Frontal cortex (tissue), 4 donors: Measurements from ENCODE around the gene TMPRSS13. TPM values are rescaled to one million over a fixed set of nuclear protein-coding genes. Genes with fewer than 3 reads are reported as not detected.

ENCODE experiments used
- DNase-seq, 2 donors: peaks; one replicate each; pipeline ENCODE4 v3.0.0; 2012; ENCODE audit warnings: low spot score in 2 of 2
- FAIRE-seq: peaks from 2 replicates; lab custom pipeline; 2012; peaks lifted over from hg19 to GRCh38; lab: Jason Lieb, UNC
- total RNA-seq: library from RNA; depleted of rRNA; stranded (reverse); fragments of >200 nt; gene quantifications from one replicate; pipeline ENCODE4 v1.2.3, GENCODE V29; 2014
- donor health status: control.
- donor health status: control.
- donor health status: control.

The TMPRSS13 gene
- total RNA-seq, 1 donor from 2014 or later: 0.41 TPM

DNA sequence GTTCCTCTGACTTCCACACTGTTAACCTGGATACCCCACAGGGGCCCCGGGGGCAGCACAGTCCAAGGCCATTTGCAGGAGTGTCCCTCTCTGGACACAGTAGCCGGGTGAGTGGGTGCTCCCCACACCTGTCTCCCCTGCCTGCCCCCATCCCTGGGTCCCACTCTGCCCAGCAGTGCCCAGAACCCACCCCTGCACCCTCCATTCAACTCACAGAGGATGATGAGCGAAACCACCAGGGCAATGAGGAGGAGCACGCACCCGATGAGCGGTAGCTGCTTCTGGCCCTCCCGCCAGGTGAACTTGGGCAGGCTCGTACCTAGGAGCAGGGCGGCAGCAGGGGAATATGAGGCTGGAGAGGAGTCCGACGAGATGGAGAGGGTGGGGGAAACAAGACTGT lies 12.2 kb downstream of the TMPRSS13 start:
- FAIRE-seq: no peak
- no peak for DNase-seq

DNA sequence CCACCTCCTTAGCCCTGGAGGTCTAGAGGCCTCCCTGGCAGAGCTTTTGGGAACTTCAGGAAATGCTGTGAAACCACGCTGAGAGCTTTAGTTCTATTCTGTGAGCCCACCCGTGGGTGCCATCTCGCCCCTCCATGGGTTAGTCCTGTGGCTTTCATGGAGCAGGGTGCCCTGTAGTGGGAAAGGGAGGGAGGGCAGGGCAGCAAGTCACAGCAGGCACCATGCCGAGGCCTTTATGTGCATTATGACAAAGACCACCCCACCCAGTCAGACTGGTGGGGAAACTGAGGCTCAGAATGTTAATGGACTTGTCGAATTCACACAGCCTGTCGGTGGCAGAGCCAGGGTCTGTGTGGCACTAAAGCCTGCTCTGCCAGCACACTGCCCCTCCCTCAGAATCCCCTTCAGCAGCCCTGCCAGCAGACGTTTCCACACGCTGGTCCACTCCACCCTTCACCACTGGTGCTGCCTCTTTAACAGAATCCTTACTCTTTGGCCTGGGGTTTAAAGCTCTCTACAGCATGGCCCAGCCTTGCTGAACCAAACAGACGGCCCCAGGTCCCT lies 13.4 kb downstream of the TMPRSS13 start:
- FAIRE-seq (no peak), DNase-seq (no peak)

DNA sequence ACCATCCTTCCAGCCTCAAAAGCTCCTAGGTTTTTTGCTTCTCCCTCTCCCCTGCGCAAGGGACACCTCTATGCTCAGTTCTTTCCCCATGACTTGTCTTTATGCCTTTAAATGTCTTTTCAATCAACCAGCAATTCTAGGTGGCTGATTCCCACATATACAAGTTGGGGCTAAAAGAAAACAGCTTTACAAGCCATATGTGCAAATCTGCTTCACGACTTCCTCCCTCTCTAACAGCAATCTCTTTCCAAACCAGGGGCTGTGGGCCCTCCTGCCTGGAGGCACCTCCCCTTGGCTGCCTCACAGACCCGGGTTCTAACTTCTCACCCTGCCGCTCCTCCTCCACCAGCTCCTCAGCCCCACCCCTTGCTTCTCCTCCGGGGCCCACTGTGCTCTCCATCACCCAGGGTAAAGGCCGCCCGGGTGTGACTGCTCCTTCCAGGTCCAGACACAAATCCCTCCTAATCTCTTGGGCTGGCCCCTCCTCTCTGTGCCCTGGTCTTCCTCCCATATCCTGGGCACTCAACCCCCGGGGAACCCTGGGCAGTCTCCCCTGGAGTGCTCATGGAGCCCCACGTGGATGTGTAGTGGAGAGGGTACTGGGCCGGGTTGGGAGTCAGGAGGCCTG lies 14.1 kb downstream of the TMPRSS13 start:
- no peak for FAIRE-seq
- DNase-seq: no peak

DNA sequence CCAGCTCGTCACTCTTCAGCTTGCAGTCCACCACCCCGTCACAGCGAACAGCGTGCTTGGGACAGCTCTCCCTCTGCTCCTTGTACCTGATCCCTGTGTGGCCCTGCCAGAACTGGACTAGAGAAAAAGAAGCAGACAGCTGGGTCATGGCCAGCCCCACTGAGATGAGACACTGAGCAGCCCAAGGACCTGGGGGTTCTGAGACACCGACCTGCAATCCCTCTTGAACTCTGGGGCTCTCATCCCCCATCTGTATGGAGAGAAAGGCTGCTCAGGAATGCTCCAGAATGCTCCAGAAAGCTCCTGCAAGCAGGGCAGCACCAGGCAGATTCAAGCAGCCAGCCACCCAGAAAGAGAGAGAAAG lies 14.8 kb downstream of the TMPRSS13 start:
- DNase-seq: no peak
- no peak for FAIRE-seq

DNA sequence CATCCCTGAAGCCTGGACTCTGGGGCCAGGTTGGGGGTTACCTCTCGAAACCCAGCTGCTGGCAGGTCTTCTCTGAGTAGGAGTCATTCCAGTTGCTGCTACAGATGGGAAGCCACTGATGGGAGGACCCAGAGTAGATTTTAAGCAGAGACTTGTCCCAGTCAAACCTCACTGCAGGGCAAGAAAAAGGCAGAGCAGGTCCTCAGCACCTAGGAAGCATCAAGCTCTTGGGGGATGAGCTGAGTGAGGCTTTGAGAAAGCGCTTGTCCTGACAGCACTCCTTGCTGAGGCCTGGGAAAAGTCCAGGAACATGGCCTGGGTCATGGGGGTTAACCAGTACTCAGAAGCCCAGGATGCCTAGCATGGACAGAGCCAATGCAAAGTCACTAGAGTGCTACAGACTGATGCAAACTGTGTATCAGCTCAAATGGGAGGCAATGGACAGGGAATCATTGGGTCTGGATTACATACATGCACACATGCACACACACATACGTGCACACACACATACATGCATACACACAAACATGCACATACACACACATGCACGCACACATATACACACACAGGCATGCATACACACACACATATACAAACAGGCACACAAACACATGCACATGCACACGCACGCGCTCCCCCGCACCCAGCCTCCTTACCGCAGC lies 15.3 kb downstream of the TMPRSS13 start:
- FAIRE-seq: no peak

DNA sequence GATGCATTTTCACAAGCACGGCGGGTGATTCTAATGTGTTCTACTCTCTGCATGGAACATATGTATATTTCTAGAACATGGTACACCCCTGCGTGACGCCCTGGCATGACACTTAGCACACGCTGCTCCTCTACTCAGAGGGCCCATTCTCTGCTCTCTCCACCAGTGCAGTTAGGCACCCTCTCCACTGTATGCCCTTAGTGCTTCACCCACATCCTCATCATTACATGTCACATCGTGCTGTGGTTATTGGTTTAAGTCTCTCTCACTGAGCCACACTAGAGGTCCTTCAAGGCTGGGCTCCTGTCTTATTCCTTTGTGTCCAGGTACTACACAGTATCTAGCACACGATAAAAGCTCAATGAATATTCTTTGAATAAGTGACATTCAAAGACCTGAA lies 16.7 kb downstream of the TMPRSS13 start:
- FAIRE-seq: no peak
- no peak for DNase-seq

More for the DNA sequence above, 15.3 kb downstream of the TMPRSS13 start:
- no peak for DNase-seq

DNA sequence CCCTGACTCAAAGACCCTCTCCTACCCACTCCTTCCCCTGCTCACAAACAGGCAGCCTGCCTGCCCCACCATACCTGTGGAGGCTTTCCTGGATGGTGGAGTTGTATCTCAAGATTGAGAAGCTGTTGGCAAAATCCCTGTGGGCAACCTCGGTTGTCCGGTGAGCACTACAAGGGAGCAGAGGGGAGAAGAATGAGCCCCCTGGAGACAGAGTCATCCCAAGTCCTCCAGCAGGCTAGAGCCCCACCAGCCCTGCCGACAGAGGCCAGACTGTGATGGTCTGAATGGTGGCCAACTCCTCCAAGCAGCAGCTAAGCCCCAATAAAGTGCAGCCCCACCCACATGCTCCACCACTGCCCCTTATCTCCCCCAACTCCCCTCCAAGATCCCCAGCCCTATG lies 17.5 kb downstream of the TMPRSS13 start:
- FAIRE-seq: no peak
- DNase-seq: no peak

DNA sequence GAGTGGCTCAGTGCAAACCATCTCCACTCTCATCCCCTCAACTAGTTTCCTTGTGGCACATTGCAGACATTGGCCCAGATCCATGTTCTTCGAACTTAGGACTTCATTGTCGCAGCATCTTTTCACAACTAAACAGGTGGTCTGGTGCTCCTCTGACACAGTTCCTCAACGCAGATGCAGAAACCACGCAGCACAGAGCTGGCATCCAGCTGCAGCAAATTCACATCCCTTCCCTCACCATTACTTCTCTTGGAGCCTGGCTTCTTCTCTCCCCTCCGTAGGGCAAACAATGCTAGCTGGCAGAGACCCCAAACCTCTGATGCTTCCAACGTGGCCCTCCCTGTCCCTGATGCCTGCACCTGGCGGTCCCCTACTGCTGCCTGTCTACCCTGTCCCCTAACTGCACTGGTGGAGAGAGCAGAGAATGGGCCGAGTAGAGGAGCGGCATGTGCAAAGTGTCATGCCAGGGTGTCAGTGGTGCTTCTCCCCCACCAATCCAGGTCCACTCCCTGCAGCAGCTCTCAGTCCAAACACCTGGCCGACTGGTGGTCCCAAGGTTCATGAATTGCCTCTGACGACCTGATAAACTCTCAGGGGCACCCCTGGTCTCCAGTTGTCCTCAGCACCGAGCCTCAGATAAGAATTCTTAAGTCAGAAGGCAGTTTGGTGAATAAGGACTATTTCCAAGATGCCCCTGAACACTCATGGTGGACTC lies 18.1 kb downstream of the TMPRSS13 start:
- DNase-seq (no peak), FAIRE-seq (no peak)

DNA sequence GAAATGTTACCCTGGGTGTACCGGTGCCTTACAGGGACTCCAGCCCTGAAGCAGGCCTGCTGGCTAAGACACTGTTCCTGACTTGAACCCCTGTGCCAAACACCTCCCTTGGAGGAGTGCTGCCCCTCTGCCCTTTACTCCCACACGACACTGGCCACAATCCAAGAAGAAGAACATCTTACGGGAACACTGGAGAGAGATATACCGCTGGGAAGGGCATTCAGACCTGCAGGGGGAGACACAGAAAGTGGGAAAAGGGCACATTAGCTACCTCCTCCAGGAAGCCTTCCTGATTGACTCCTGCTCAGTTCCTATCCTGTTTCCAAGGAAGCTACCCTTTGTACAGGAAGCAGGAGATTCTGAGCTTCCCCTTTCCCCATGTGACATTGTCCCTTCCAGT lies 18.7 kb downstream of the TMPRSS13 start:
- FAIRE-seq: no peak
- no peak for DNase-seq

DNA sequence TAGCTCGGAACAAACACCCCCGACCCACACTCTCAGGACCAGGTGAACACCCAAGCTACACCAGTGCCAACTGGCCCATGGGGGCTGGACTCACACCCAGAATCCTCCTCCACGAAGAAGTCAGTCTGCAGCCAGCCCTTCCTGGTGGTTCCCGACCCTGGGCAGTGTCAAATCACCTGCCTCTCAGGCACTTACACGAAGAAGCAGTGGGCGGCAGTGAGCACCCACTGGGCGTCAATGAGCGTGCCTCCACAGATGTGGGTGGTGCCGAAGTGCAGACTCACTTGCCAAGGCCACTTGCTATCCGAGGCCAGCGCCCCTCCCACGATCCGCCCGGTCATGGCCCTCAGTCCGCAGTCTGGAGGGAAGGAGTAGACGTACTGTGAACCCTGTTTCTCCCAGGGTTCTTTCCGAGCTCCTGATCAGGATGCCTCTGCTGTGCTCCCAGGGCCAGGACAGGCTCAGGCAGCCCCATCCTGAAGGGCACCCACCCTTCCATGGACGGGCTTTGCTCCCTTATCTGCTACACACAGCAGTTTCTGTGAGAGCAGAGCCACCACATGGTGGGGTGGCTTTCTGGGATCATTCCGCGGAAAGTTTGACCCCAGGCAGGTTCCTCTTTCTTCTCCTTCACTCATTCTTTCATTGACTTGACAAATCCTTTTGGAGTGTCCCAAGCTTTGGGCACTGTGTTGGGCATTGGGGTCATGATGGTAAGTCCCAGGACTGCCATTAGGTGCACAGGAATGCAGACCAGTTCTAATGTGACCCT lies 19.4 kb downstream of the TMPRSS13 start:
- FAIRE-seq (no peak), DNase-seq (no peak)

DNA sequence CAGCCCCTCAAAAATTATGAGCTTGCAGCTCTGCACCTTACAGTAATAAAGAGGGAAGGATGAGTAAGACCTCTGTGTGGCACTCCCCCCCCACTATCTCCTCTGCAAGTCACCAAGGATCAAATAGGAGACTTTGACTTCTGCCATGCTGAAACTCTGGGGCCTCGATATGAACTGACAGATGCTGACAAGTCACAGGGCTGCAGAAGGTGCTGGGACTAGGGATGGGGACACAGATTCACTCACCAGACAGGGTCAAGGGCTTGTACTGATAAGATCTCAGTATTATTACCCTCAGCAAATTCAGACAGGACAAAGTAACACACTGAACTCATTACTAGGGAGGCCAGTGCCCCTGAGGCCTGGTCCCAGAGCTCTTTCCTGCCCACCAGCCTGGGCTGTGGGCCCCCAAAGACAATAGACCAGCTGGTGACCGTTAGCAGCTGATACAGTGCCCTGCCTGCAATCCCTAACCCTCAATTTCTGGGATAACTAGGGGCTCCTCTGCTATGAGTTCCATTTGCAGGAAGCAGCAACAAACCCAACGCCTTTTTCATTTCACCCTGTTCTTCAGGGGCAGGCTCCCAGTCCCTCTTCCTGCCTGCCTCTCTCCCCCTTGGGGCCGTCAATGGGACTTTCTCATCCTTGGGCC lies 20.1 kb downstream of the TMPRSS13 start:
- no peak for DNase-seq
- no peak for FAIRE-seq

DNA sequence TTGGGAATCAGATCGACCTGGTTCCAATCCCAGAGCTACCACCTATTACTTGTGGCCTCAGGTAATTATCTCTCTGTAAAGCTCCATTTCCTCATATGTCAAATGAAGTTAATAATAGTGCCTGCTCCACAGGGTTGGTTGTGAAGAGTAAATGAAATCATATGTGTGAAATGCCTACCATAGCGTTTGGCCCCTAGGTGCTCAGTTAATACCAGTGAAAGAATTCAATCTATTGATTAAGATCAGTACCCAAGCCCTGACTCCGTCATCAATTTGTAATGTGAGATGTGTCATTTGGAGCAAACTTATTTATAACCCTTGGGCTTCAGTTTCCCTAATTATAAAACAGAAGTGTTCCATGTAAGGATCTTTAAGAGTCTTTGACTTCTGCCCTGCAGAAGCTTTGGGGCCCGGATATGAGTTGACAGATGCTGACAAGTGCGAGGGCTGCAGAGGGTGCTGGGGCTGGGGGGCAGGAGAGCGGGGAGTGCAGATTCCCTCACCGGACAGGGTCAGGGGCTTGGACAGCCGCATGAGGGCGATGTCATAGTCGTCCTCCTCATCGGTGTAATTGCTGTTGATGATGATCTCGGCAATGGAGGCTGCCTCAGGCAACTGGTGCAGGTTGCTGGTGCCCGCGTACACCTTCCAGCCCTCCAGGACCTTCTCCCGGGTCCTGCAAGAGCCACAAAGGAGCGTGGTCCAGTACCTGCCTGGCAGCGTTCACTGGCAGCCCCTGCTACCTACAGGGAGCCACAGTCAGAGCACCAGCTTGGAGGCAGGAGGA lies 20.9 kb downstream of the TMPRSS13 start:
- FAIRE-seq: no peak
- DNase-seq: no peak

DNA sequence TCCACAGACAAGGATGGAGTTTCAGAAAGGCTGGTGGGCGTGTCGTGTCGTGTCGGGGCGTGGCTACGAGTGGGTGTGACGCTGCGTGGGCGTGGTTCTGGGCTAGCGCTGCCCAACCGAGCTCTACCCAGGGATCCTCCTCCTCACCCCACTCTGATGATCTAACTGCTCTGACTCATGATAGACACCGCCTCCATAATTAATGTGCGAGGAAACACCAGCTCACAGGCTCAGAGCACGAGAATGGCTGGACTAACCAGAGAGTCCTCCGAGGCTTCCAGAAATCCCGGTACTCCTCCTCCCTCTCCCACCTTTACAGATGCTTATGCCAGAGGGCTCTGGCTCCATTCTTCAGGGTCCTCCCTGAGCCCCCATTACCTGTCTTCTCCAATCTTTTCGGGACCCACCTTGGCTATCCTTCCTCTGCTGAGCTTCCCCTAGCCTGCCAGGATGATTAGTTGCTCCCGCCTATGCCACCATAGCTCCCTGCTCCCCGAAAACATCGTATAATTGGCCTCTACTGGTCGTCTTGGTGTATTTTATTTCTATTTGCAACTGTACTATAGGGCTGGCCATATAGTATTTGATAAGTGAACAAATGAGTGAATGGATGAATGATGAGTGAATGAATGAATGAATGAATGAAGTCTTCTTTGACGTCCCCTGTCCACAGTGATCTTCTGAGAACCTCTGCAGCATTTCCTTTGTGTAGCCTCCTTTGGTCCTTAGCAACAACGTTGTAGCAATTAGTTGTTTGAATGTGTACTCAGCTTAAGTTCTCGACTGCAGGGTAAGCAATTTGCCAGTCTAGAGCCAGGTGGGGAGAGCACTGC lies 21.7 kb downstream of the TMPRSS13 start:
- FAIRE-seq (no peak), DNase-seq (peak; percentile 22 to 76)

DNA sequence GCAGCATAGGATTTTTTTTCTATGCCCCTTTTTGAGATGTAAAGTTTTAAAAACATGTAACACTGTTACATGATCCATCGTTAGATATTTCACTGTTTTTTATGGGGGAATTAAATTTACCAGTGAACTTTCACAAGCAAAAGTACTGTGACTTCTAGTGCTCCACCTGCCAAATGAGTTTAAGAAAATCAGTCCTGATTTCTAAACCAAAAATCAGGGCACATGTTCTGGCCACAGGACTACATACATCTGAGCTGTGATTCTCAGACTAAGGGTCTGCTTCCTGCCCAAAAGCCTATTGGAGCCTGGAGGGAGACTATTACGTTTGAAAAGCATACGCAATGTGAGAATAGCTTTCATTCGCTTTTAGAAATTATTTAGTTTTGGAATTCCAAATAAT lies 22.5 kb downstream of the TMPRSS13 start:
- no peak for FAIRE-seq

DNA sequence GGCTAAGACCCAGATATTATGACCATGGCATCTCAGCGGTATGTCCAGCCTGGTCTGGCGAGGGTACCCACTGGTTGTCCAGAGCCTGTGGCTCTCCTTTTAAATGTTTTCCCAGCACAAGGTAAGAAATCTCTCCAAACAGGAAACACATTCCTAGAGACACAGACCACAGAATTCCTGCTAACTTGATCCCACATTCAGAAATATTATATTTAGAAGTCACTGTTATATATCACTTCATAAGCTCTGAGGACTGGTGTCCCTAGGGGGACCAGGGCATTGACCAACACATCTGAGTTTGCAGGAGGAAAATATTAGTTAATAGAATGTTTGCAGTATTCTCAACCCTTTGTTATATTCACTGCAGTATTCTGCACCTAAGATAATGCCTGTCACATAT lies 23.1 kb downstream of the TMPRSS13 start:
- FAIRE-seq: no peak
- DNase-seq: no peak

More for the DNA sequence above, 22.5 kb downstream of the TMPRSS13 start:
- no peak for DNase-seq

DNA sequence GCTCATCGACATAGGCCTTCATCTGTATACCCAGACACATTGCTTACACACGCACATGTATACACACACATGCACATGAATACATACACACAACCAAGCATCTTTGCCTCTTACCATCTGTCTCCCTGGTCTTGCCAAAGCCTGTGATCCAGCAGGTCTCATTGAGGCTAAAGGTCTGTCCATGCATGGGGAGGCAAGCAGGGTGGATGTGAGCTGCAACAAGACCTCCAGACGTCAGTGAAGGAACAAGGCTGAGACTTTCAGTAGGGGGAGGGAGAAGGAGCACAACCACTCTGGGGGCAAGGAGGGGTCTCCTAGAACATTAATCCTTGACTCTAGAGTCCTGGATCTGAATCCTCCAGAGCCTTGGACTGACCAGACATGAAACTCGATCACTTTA lies 23.7 kb downstream of the TMPRSS13 start:
- FAIRE-seq (no peak), DNase-seq (no peak)

DNA sequence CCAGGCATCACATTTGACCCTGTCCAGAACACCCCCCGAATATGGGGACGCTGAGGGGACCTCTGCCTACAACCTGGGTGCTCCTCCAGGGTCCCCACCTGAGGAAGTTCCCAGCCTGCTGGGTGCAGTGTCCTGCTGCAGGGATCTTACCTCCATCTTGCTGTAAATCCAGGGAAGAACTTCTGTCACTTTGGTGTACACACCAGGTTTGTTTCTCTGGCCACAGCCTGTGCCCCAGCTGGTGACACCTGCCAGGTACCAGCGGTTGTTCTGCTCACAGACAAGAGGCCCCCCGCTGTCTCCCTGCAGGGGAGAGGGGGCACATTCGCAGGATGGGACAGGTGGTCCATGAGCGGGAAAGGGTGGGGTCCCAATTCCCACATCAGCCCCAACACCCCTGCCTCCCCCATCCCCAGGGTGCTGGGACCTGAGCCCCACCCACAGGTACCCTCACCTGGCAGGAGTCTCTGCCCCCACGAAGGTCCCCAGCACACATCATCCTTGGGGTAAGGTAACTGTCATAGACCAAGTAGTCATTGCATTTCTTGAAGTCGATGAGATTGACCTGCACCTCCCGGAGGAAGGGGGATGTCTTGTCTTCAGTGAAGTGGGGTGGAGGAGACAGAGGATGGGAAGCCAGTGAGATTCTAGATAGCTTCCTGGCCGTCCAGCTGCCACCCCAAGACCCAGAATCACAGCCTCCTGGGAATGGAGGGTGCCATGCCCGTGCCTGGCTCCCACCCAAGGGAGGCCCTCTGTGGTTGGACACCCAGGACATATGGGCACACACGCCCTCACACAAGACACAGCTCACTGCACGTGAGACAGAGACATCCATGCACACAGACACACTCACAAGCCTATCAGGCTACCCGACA lies 25.5 kb downstream of the TMPRSS13 start:
- FAIRE-seq: no peak

More for the DNA sequence above, 25.5 kb downstream of the TMPRSS13 start:
- no peak for DNase-seq
